C1 segment of cervical spinal cord (tissue), 14 donors: Measurements from ENCODE around the gene SLC39A5.

ENCODE experiments used
- DNase-seq, 14 donors: peaks; one replicate each; lab custom pipeline; 2025; lab: John Stamatoyannopoulos, UW

SLC39A5 gene

DNA sequence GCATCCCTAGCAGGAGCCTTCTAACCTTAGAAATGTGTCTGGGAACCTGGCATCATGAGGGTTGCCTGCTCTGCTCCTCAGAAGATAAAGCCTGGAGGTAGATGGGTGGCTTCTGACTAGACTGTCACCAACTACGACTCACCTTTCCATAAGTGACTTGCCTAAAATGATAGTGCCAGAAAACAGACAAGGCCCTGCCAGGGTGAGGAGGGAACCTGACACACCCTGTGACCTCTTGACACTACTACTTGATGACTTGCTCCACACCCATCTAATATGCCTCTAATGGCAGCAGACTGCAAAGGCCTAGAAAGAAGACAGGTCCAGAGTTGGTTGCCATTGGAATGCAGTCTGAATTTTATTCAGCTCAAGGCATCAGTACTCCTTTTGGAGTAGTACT lies 17.5 kb upstream of the SLC39A5 start:
- DNase-seq = no peak

DNA sequence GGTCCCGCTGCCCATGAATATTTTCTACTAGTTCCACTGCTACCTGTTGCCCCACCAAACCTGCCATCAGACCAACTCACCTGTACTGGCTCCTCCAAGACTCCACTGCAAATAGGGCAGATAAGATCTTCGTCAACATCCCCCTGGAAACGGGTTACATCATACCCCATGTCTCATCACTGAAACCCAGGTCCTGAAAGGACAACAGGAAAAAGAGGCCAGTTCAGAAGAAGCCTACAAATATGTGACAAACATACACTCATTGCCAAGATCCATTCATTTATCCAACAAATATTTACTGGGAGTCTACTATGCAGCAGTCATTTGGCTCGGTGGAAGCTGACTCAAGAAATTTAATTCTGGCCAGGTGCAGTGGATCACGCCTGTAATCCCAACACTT lies 16.0 kb upstream of the SLC39A5 start:
- DNase-seq = no peak

DNA sequence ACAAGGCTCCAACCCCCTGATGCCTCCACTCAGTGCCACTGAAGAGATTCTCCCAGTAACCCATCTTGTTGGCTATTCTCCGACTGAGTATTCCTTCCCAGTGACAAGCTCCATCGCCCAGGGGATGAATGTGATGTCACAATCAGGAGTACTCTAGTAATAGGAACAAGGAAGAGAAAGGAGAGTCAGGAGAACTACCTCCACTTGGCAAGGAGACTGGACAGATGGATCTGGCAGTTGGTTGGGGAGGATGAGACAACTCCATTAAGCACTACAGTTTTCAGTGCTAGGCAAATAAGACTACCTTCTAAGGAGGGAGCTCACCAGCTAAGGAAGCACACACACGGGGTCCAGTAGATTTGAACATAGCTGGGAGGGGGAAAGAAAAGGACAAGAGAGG lies 13.4 kb upstream of the SLC39A5 start:
- peak in 2 of 14 donors; percentile 1 to 79 for DNase-seq

DNA sequence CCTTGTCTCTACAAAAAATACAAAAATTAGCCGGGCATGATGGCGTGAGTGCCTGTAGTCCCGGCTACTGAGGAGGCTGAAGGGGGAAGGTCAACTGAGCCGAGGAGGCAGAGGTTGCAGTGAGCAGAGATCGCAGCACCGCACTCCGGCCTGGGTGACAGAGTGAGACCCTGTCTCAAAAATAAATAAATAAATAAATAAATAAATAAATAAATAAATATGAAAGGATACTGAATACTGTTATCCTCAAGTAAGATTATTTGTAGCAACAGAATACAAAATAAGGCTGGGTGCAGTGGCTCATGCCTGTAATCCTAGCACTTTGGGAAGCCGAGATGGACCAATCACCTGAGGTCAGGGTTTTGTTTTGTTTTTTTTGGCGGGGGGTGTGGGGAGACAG lies 10.0 kb upstream of the SLC39A5 start:
- no peak for DNase-seq

- no peak for DNase-seq
These were observed 9.1 kb upstream of the SLC39A5 start for GRCh38 chr12:56220611-56221231.

DNA sequence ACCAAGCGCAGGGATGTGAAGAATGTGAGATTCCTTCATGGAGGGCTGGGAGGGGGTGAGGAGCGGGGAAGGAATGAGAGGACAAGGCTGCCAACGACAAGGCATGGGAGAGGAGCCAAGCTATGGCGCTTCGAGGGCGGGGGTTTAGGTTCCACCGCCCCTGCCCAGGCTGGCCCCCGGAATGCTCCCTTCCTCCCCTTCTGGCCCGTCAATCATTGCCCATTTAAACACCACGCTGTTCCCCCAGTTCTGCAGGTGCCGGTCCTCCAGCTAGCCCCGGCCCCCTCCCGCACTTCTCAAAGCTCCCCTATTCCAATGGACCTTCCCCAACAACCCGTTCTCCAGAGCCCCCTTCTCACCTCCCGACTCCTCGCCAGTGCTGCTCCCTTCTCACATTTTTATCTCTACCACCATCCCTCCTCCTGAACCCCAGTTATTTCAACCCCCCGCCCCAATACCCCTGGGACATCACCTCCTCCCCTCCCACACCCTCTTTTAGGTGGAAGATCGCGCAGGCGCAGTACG lies 8.6 kb upstream of the SLC39A5 start:
- DNase-seq = peak in 9 of 14 donors; percentile 37 to 70 (median 56)

DNA sequence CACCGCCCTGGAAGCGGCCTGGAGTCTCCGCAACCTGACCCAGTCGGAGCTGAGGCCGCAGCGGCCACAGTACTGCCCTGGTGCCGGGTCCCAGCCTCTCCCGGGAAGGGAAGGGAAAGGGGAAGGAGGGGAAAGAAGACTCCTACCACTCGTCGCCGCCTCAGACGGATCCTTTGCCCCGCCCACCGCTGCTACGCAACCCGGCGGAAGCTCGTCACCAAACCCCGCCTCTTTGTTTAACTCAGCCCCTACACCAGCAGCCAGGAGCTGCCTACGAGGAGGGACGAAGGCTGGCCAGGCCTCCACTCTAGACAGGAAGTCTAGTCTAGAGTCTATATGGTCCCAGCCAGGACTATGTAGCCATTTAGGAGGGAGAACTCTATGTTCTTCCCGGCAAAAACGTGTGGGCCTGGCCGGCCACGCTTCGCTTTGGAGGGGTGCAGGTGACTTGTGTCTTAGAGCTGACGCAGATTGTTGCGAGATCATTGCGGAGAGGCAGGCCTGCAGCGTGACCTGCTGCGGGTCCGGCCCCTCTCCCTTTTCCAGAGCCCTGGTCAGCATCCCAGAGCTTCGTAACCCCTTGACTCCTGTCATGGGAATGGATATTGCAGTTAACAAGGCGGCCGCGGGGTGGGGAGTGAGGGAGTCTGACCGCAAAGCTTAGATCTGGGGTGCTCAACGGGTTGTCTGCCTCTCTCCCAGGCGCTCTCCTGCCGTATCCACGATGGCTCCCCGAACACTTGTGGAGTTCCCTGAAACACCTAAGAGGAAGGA lies 7.9 kb upstream of the SLC39A5 start, which contains the start of gene RNF41:
Gene RNF41 (minus strand): TSS at position 166 of the 774 bp plus-strand sequence. CDS start 7,875 bp downstream, outside the sequence.
- DNase-seq = peak; percentile 73 to 98 (median 93)

GRCh38 chr12:56222531-56222895 lies 7.3 kb upstream of the SLC39A5 start:
- no peak for DNase-seq

GRCh38 chr12:56223571-56224101 lies 6.2 kb upstream of the SLC39A5 start:
- no peak for DNase-seq

GRCh38 chr12:56224102-56224701 lies 5.6 kb upstream of the SLC39A5 start, which contains the start of gene NABP2:
TSS of gene NABP2 (plus strand) at chr12:56224342. CDS start at chr12:56224857, 515 bp downstream.
- peak; percentile 73 to 98 (median 95) for DNase-seq

DNA sequence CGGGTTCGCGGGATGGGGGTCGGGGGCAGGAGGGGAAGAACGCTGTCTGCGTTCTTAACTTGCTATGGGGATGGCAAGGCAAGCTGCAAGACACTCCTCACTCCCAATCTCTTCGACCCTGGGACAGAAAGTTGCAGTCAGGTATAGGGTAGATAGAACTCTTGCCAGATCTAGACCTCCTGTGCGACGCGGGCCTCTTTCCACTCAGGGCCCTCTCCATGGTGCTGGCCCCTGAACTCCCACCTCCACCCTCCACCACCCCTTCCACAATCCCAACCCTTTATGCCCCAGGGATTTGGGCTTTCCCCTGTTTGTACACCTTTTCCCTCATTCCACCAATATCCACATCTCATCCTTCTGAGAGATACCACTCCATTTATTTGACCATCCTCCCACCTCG lies 4.9 kb upstream of the SLC39A5 start:
- DNase-seq = no peak

- no peak for DNase-seq
These were observed 769 bp upstream of the SLC39A5 start for GRCh38 chr12:56229082-56229481.

GRCh38 chr12:56230432-56231183 lies 757 bp downstream of the SLC39A5 start:
- DNase-seq = no peak

DNA sequence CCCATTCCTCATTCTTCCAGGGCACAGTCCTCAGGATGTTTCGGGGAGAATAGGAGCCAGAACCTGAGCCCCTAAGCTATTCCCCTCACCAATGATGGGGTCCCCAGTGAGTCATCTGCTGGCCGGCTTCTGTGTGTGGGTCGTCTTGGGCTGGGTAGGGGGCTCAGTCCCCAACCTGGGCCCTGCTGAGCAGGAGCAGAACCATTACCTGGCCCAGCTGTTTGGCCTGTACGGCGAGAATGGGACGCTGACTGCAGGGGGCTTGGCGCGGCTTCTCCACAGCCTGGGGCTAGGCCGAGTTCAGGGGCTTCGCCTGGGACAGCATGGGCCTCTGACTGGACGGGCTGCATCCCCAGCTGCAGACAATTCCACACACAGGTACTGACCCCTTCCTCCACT lies 1.3 kb downstream of the SLC39A5 start:
- no peak for DNase-seq

- no peak for DNase-seq
These were observed 5.0 kb downstream of the SLC39A5 start for GRCh38 chr12:56234746-56235436.

GRCh38 chr12:56236091-56236490 lies 6.2 kb downstream of the SLC39A5 start:
- no peak for DNase-seq

- no peak for DNase-seq
These were observed 7.1 kb downstream of the SLC39A5 start for GRCh38 chr12:56236985-56237384.

GRCh38 chr12:56237552-56237951 lies 7.7 kb downstream of the SLC39A5 start:
- DNase-seq = no peak

- DNase-seq = no peak
These were observed 11.8 kb downstream of the SLC39A5 start for GRCh38 chr12:56241424-56242303.

GRCh38 chr12:56242986-56243385 lies 13.1 kb downstream of the SLC39A5 start:
- DNase-seq = no peak
